HFF-Myc (cell line): ENCODE measurements around the gene RNASE4.
"Not testable (repeated sequence)": the region's sequence is repeated elsewhere in the genome, so short reads cannot be mapped to it uniquely, and the experiment has no call there.

Experiments used
- DNase-seq: peaks from one replicate; pipeline ENCODE4 v3.0.0-alpha.2; 2011; ENCODE audit warnings: low read depth; ENCODE audit errors: extremely low read depth
- H3K4me3 ChIP-seq: replicated peaks from 2 replicates; pipeline ENCODE4 v1.5.1; 2011; ENCODE audit warnings: low read depth, mild to moderate bottlenecking, control low read depth, low read length
- CTCF ChIP-seq: IDR thresholded peaks from 2 replicates; pipeline ENCODE4 v1.5.1; 2012; ENCODE audit warnings: mild to moderate bottlenecking, low read depth, low read length, control low read depth; ENCODE audit errors: missing control alignments

The RNASE4 gene

GRCh38 chr14:20698934-20699333 is 14.6 kb downstream of the RNASE4 start:
- no peak for DNase-seq
- no peak for TF ChIP-seq CTCF
- H3K4me3 ChIP-seq = no peak overlapping the region

- no peak for DNase-seq
- no peak for TF ChIP-seq CTCF
- H3K4me3 ChIP-seq = no peak overlapping the region
These were observed 15.6 kb downstream of the RNASE4 start for GRCh38 chr14:20699931-20700330.

- not testable (repeated sequence) for DNase-seq, H3K4me3 ChIP-seq
These were observed 16.6 kb downstream of the RNASE4 start for GRCh38 chr14:20700965-20701364.

- TF ChIP-seq CTCF = no peak
- H3K4me3 ChIP-seq = no peak overlapping the region
- no peak for DNase-seq
These were observed 22.4 kb downstream of the RNASE4 start for GRCh38 chr14:20706657-20707355.

GRCh38 chr14:20707622-20708021 is 23.3 kb downstream of the RNASE4 start:
- no peak for TF ChIP-seq CTCF
- H3K4me3 ChIP-seq = no peak overlapping the region
- DNase-seq = no peak

GRCh38 chr14:20711261-20711660 is 26.9 kb downstream of the RNASE4 start:
- no peak for TF ChIP-seq CTCF
- DNase-seq = no peak
- H3K4me3 ChIP-seq = no peak overlapping the region

GRCh38 chr14:20711685-20712084 is 27.3 kb downstream of the RNASE4 start:
- no peak overlapping the region for H3K4me3 ChIP-seq
- DNase-seq = no peak
- no peak for TF ChIP-seq CTCF
